ENCODE results near the gene EIF3C. TPM values are rescaled to one million over a fixed set of nuclear protein-coding genes. Genes with fewer than 3 reads are reported as not detected.
"Not testable (repeated sequence)": the region's sequence is repeated elsewhere in the genome, so short reads cannot be mapped to it uniquely, and the experiment has no call there.

The EIF3C gene, protein sequence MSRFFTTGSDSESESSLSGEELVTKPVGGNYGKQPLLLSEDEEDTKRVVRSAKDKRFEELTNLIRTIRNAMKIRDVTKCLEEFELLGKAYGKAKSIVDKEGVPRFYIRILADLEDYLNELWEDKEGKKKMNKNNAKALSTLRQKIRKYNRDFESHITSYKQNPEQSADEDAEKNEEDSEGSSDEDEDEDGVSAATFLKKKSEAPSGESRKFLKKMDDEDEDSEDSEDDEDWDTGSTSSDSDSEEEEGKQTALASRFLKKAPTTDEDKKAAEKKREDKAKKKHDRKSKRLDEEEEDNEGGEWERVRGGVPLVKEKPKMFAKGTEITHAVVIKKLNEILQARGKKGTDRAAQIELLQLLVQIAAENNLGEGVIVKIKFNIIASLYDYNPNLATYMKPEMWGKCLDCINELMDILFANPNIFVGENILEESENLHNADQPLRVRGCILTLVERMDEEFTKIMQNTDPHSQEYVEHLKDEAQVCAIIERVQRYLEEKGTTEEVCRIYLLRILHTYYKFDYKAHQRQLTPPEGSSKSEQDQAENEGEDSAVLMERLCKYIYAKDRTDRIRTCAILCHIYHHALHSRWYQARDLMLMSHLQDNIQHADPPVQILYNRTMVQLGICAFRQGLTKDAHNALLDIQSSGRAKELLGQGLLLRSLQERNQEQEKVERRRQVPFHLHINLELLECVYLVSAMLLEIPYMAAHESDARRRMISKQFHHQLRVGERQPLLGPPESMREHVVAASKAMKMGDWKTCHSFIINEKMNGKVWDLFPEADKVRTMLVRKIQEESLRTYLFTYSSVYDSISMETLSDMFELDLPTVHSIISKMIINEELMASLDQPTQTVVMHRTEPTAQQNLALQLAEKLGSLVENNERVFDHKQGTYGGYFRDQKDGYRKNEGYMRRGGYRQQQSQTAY
- polyA plus RNA-seq (ENCODE audit: insufficient read length) = 599 TPM

- DNase-seq = not testable (repeated sequence)
These were observed at the start of gene EIF3C for GRCh38 chr16:28711220-28712083. Gene EIF3C (plus strand): TSS chr16:28711464. CDS start chr16:28711687, 223 bp downstream.

DNA sequence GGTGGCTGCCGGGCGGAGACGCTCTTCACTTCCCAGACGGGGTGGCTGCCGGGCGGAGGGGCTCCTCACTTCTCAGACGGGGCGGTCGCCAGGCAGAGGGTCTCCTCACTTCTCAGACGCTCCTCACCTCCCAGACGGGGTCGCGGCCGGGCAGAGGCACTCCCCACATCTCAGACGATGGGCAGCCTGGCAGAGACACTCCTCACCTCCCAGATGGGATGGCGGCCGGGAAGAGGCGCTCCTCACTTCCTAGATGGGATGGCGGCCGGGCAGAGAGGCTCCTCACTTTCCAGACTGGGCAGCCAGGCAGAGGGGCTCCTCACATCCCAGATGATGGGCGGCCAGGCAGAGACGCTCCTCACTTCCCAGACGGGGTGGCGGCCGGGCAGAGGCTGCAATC lies 45.0 kb upstream of the EIF3C start:
- DNase-seq = not testable (repeated sequence)

GRCh38 chr16:28667480-28667879 lies 43.8 kb upstream of the EIF3C start:
- not testable (repeated sequence) for DNase-seq

DNA sequence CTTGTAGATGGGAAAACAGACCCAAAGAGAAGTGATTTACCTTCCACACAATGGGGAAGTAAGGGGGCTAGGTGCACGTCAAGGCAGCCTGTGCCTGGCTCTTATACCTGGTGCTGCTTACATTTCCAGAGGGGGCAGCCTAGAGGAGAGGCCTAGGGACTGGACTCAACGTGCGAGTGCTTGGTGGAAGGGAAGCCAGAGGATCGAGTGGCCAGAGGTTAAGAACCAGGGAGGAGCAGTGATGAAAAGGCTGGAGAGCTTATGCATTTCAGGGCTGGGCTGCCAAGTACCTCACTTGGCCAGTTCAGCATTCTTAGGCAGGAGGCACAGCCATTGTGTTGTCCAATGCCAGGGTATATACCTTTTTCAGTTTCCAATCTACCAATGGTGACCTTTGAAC lies 43.1 kb upstream of the EIF3C start:
- DNase-seq = not testable (repeated sequence)

DNA sequence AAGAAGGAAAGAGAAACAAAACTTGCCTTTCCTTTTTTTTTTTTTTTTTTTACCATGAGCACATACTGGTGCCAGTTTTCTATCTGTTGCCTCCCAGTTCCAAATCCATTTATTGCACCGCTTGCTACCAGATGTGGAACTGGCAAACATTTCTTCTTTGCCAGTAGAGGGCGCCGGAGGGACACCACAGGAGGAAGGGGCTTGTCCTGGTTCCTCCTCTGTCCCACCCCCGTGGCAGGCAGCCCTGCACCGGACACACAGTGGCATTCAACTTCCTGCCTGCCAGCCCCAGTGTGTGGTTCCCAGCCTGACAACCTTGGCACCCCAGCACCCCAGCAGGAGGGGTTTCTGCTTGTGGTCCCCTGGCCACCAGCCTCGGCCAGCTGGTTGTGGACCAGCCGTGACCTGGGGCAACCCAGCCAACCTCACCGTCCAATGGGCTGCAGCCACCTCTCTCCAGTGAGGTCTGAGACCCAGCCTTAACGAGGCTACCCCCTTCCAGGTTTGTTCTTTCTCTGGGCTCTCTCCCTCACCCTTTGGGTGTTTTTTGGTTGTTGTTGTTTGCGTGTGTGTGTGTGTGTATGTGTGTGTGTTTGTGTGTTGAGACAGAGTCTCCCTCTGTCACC lies 22.8 kb upstream of the EIF3C start:
- not testable (repeated sequence) for DNase-seq

DNA sequence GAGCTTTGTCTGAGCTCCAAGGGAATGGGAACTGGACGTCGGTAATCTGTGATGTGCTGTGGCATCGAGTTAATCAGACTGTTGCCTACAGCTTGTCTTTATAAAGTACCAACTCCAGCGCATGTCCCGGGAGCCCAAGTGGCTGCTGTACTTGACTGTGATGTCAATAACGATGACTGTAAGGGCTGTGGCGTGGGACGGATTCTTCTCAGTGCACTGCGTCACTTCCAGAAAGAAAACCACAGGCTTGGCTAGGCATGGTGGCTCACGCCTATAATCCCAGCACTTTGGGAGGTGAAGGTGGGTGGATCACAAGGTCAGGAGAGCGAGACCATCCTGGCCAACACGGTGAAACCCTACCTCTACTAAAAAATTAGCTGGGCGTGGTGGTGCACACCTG lies 21.8 kb upstream of the EIF3C start:
- not testable (repeated sequence) for DNase-seq

DNA sequence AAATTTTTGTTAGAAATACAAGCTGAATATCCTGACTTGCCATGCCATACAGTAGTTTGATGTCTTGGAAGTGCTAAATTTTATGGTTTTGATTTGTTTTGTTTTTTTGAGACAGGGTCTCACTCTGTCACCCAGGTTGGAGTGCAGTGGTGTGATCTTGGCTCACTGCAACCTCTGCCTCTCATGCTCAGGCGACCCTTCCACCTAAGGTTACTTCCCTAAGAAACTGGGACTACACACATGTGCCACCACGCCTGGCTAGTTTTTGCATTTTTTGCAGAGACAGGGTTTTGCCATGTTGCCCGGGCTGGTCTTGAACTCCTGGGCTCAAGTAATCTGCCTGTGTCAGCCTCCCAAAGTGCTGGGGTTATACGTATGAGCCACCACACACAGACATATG lies 19.5 kb upstream of the EIF3C start:
- not testable (repeated sequence) for DNase-seq

DNA sequence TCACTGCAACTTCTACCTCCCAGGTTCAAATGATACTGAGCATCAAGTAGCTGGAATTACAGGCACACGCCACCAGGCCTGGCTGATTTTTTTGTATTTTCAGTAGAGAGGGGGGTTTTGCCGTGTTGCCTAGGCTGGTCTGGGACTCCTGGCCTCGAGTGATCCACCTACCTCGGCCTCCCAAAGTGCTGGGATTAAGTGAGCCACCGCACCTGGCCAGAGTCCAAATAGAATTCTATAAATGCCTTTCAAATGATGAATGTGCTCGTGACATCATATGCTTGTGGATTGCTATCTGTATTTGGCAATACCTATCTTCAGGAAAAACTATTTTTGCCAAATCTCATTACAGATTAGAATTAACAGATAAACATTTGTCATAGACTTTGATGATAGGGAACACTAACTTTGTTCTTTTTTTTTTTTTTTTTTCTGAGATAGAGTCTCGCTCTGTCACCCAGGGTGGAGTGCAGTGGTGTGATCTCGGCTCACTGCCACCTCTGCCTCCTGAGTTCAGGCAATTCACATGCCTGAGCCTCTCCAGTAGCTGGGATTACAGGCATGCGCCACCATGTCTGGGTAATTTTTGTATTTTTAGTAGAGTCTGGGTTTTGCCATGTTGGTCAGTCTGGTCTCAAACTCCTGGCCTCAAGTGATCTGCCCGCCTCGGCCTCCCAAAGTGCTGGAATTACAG lies 17.9 kb upstream of the EIF3C start:
- not testable (repeated sequence) for DNase-seq

- DNase-seq = not testable (repeated sequence)
These were observed 11.5 kb upstream of the EIF3C start for GRCh38 chr16:28699792-28700191.

DNA sequence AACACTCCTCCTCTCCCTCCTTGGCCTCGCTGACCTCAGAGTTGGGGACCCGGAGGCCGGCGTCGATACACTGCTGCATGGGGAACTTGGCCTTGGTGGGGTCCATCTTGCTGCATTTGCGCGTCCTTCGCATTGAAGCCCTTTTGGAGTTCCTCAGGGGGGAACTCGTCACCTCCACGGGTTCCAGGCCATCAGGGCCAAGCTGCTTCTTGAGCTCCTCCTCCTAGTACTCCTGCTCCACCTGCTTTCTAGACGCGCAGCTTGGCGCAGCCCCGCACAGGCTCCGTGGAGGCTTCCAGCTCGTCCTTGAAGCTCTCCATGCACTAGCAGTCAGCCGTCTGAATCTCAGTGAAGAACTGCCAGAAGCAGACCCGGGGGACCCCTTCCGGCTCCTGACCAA lies 10.9 kb upstream of the EIF3C start:
- not testable (repeated sequence) for DNase-seq

DNA sequence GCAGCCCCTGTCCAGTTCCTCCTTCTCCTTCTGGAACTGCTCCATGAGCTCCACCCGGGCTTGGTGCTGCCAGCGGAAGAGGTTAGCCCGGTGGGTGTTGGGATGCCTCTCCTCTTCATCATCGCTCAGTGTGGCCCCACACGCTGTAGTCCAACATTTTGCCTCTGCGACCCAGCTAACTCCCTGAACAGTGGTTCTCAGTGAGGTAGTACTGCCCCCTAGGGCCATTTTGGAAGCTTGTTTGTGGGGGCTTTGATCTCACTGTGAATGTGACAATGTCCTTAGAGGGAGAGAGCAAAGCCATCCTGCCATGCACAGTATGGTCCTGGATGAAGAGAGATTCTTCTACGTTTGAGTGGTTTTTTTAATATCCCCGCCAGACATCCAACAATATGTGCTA lies 9.9 kb upstream of the EIF3C start:
- DNase-seq = not testable (repeated sequence)

DNA sequence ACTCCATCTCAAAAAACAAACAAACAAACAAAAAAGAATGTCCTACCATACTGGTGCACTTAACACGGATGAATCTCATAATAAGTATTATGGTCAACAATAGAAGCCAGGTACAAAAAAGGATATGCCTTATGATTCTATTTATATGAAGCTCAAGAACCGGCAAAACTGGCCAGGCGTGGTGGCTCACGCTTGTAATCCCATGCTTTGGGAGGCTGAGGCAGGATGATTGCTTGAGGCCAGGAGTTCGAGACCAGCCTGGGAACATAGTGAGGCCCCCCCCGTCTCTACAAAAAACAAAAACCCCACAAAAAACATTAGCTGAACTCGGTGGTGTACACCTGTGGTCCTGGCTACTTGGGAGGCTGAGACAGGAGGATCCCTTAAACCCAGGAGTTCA lies 7.0 kb upstream of the EIF3C start:
- not testable (repeated sequence) for DNase-seq

GRCh38 chr16:28722852-28723650 lies 11.8 kb downstream of the EIF3C start:
- not testable (repeated sequence) for DNase-seq

- DNase-seq = not testable (repeated sequence)
These were observed 20.0 kb downstream of the EIF3C start for GRCh38 chr16:28731253-28731652.

DNA sequence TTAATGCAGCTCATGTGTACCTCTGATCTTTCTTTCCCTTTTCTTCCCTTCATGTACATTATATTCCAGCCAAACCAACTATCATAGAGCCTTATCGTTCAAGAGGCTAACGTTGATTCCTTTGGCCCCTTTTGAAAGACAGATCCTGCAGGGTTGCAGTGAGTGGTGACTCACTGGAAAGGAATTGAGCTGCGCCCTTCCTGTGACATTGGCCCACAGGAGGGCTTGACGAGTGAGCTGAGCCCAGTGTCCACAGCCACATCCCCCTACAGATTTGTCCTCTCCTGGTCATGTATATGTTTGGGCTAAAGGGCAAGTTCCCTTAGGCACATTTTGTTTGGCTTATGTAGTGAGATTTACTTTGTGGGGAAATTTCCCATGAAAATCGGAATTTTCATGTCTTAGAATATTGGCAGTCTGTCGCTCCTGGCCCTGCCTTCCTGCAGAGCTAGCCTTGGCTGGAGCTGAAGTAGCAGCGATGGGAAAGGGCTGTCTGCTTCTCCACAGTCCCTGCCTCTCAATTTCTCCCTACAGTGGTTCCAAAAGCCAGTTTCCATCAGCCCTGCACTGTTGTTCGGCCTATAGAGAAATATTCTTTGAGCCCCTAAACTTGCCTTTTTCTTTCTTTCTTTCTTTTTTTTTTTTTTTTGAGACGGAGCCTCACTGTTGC lies 21.3 kb downstream of the EIF3C start:
- DNase-seq = not testable (repeated sequence)

DNA sequence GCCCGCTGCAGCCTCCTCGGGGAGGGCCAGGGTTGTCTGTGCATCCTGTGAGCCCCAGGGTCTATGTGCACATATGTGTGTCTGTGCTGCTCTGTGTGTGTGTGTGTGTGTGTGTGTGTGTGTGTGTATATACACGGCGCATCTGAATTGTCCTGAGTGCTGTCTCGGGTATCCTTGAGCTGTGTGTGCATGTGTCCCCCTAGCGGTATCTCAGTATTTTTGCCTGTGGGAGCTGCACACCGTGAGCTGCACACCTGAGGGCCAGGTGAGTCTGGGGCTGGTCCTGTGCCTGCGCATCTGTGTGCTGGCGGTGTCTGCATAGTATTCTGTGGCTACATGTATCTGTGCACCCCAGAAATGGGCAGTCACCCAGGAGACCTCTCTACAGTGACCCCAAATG lies 28.5 kb downstream of the EIF3C start:
- DNase-seq = not testable (repeated sequence)

DNA sequence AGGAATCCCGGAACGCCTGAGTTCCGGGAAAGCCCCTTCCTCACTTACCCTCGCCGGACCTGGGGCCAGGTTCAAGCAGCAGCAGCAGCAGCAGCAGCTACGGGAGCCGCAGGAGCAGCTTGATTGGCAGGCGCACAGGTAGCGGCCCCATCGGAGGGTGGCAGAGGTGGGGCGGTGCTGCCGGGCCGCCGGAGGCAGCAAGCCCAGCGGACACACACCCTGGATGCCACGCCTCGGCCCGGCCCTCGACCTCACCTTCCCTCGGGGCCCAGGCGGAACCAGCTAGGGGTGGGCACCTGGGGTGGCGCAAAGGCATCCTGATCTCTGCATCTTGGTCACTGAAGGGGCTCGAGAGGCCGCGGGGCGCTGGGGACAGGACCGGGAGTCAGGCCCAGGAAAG lies 29.4 kb downstream of the EIF3C start:
- DNase-seq = not testable (repeated sequence)

GRCh38 chr16:28741295-28741694 lies 30.0 kb downstream of the EIF3C start:
- not testable (repeated sequence) for DNase-seq

DNA sequence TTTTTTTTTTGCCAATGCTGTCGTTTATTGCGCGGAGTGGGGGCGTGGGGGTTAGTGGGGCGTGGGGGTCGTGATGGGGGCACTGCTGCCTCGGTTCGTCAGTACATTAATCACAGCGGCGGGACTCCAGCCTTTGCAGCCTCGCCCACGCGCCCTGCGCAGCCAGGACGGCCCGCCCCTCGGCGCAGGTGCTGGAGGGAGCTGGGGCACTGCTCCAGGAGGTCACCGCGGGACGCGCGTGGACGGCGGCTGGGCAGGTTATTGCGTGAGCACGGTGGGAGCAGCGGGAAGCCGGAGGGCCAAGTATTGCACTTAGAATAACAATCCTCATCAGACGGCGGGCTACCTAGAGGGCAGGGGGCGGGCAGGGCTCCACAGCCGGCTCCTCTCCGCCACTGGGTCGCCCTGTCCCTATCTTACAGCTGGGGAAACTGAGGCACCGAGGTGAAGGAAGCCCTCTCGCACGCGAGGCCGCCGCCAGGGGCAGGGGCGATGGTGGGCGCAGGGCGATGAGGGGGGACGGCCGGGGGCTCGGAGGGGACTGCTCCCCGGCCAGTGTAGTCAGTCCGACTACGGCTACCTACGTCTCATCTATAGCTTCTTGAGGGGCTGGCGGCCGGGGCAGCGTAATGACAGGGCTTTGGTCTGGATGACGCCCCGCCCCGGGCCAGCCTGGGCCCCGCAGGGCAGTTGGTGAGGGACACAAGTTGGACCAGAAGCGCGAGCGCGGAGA lies 35.5 kb downstream of the EIF3C start:
- DNase-seq = not testable (repeated sequence)
